Measurements from ENCODE around the gene CCDC179.

The CCDC179 gene

GRCh38 chr11:22898036-22898435, 37.8 kb upstream of the CCDC179 start:
- H4K20me1 ChIP-seq (ENCODE audit: insufficient read depth, low read length) = no peaks in the 10 kb centered on the region
- H3K36me3 ChIP-seq (replicated peaks; ENCODE audit: low read depth, low read length) = no peaks in the 10 kb centered on the region
- no peak overlapping the region for H3K4me2 ChIP-seq (ENCODE audit: low read length)
- H2AFZ ChIP-seq (ENCODE audit: low read depth, low read length) = no peak overlapping the region
- no peak for TF ChIP-seq EZH2phosphoT487 (IDR thresholded peaks at IDR 0.05; ENCODE audit: low read depth)
- no peak for TF ChIP-seq CTCF (IDR thresholded peaks at IDR 0.05; ENCODE audit: low read depth, low read length)
- no peaks in the 10 kb centered on the region for H3K27me3 ChIP-seq (ENCODE audit: low read depth, low read length)
- no peaks in the 10 kb centered on the region for H3K4me1 ChIP-seq (ENCODE audit: low read length)
- H3K9me3 ChIP-seq (ENCODE audit: insufficient read depth, low read length) = no peaks in the 10 kb centered on the region
- H3K4me3 ChIP-seq (ENCODE audit: low read length) = no peak overlapping the region
- no peaks in the 10 kb centered on the region for H3K79me2 ChIP-seq (ENCODE audit: low read length)
- H3K9ac ChIP-seq (ENCODE audit: low read length) = no peak overlapping the region
- no peak overlapping the region for H3K27ac ChIP-seq (ENCODE audit: low read length)

GRCh38 chr11:22890227-22890626, 30.0 kb upstream of the CCDC179 start:
- Histone ChIP-seq H3K9me3 (ENCODE audit: insufficient read depth, low read length) (no peaks in the 10 kb centered on the region), H4K20me1 (ENCODE audit: insufficient read depth, low read length) (no peaks in the 10 kb centered on the region), H3K4me1 (ENCODE audit: low read length) (no peaks in the 10 kb centered on the region), H3K36me3 (replicated peaks; ENCODE audit: low read depth, low read length) (no peaks in the 10 kb centered on the region), H3K4me3 (ENCODE audit: low read length) (no peak overlapping the region), H3K27me3 (ENCODE audit: low read depth, low read length) (no peaks in the 10 kb centered on the region), H2AFZ (ENCODE audit: low read depth, low read length) (no peak overlapping the region), H3K9ac (ENCODE audit: low read length) (no peak overlapping the region), H3K4me2 (ENCODE audit: low read length) (no peak overlapping the region), H3K27ac (ENCODE audit: low read length) (no peak overlapping the region), H3K79me2 (ENCODE audit: low read length) (no peaks in the 10 kb centered on the region)
- no peak for TF ChIP-seq CTCF (IDR thresholded peaks at IDR 0.05; ENCODE audit: low read depth, low read length)
- no peak for TF ChIP-seq EZH2phosphoT487 (IDR thresholded peaks at IDR 0.05; ENCODE audit: low read depth)

- Histone ChIP-seq H3K4me3 (ENCODE audit: low read length) (no peak overlapping the region), H4K20me1 (ENCODE audit: insufficient read depth, low read length) (no peaks in the 10 kb centered on the region), H3K4me2 (ENCODE audit: low read length) (no peak overlapping the region), H3K36me3 (replicated peaks; ENCODE audit: low read depth, low read length) (no peaks in the 10 kb centered on the region), H3K9ac (ENCODE audit: low read length) (no peak overlapping the region), H2AFZ (ENCODE audit: low read depth, low read length) (no peak overlapping the region), H3K27ac (ENCODE audit: low read length) (no peak overlapping the region), H3K79me2 (ENCODE audit: low read length) (no peaks in the 10 kb centered on the region), H3K9me3 (ENCODE audit: insufficient read depth, low read length) (no peaks in the 10 kb centered on the region), H3K27me3 (ENCODE audit: low read depth, low read length) (no peaks in the 10 kb centered on the region), H3K4me1 (ENCODE audit: low read length) (no peaks in the 10 kb centered on the region)
- no peak for TF ChIP-seq EZH2phosphoT487 (IDR thresholded peaks at IDR 0.05; ENCODE audit: low read depth)
- no peak for TF ChIP-seq CTCF (IDR thresholded peaks at IDR 0.05; ENCODE audit: low read depth, low read length)
Observed at GRCh38 chr11:22884217-22884616, 23.9 kb upstream of the CCDC179 start.

GRCh38 chr11:22879630-22880029, 19.4 kb upstream of the CCDC179 start:
- no peak overlapping the region for H3K4me3 ChIP-seq (ENCODE audit: low read length)

More at GRCh38 chr11:22879630-22880029, 19.4 kb upstream of the CCDC179 start:
- Histone ChIP-seq H3K9me3 (ENCODE audit: insufficient read depth, low read length) (no peaks in the 10 kb centered on the region), H3K27me3 (ENCODE audit: low read depth, low read length) (no peaks in the 10 kb centered on the region), H3K9ac (ENCODE audit: low read length) (no peak overlapping the region), H2AFZ (ENCODE audit: low read depth, low read length) (no peak overlapping the region), H3K36me3 (replicated peaks; ENCODE audit: low read depth, low read length) (no peaks in the 10 kb centered on the region), H3K4me1 (ENCODE audit: low read length) (no peaks in the 10 kb centered on the region), H3K79me2 (ENCODE audit: low read length) (no peaks in the 10 kb centered on the region), H3K4me2 (ENCODE audit: low read length) (no peak overlapping the region), H4K20me1 (ENCODE audit: insufficient read depth, low read length) (no peaks in the 10 kb centered on the region), H3K27ac (ENCODE audit: low read length) (no peak overlapping the region)
- TF ChIP-seq EZH2phosphoT487 (IDR thresholded peaks at IDR 0.05; ENCODE audit: low read depth) (no peak), CTCF (IDR thresholded peaks at IDR 0.05; ENCODE audit: low read depth, low read length) (no peak)
